Osteoblast (primary cell): Measurements from ENCODE around the gene RNF130. TPM values are rescaled to one million over a fixed set of nuclear protein-coding genes. Genes with fewer than 3 reads are reported as not detected.

Source experiments
- DNase-seq: peaks from one replicate; pipeline ENCODE4 v3.0.0; 2011; ENCODE audit warnings: low spot score, mixed read lengths; ENCODE audit not compliant: insufficient read length; ENCODE audit errors: missing footprints
- H2AFZ ChIP-seq: 2 replicates; pipeline ENCODE4 v1.6.0; 2011; ENCODE audit warnings: mild to moderate bottlenecking, low read length
- H3K27ac ChIP-seq: 2 replicates; pipeline ENCODE4 v1.5.1; 2011; ENCODE audit warnings: mild to moderate bottlenecking, low read depth, low read length, moderate library complexity
- H3K27me3 ChIP-seq: 2 replicates; pipeline ENCODE4 v1.6.0; 2012; ENCODE audit warnings: mild to moderate bottlenecking, control low read depth, inconsistent platforms, low read length, moderate library complexity; ENCODE audit not compliant: insufficient read depth
- H3K36me3 ChIP-seq: 2 replicates; pipeline ENCODE4 v1.5.1; 2011; ENCODE audit warnings: mild to moderate bottlenecking, low read length, control low read depth, moderate library complexity; ENCODE audit not compliant: insufficient read depth
- H3K4me1 ChIP-seq: 2 replicates; pipeline ENCODE4 v1.5.1; 2011; ENCODE audit warnings: mild to moderate bottlenecking, low read length, control low read depth, moderate library complexity; ENCODE audit not compliant: insufficient read depth
- H3K4me2 ChIP-seq: 2 replicates; pipeline ENCODE4 v1.6.0; 2011; ENCODE audit warnings: mild to moderate bottlenecking, low read length; ENCODE audit not compliant: insufficient read depth
- H3K4me3 ChIP-seq: fragments of 200-600 bp; sonication (generic); 3 replicates; pipeline ENCODE4 v1.5.1; 2012; ENCODE audit warnings: mild to moderate bottlenecking, low read length, inconsistent platforms; ENCODE audit not compliant: insufficient read depth
- H3K79me2 ChIP-seq: 2 replicates; pipeline ENCODE4 v1.6.0; 2012; ENCODE audit warnings: mild to moderate bottlenecking, low read length, control low read depth, inconsistent platforms; ENCODE audit not compliant: insufficient read depth
- H3K9me3 ChIP-seq: 2 replicates; pipeline ENCODE4 v1.5.1; 2011; ENCODE audit warnings: low read depth, low read length, control low read depth
- H4K20me1 ChIP-seq: 2 replicates; pipeline ENCODE4 v1.6.0; 2012; ENCODE audit warnings: mild to moderate bottlenecking, low read length, control low read depth; ENCODE audit not compliant: insufficient read depth
- total RNA-seq: library from RNA; depleted of rRNA; stranded (reverse); fragments of >200 nt; gene quantifications from 2 replicates; pipeline ENCODE4 v1.2.3, GENCODE V29; 2012
- TF ChIP-seq, protein P1 (sequence below): IDR thresholded peaks from 2 replicates; pipeline ENCODE4 v1.5.1; 2011; ENCODE audit warnings: mild to moderate bottlenecking, low read depth, low read length, moderate library complexity; ENCODE audit errors: extremely low read depth

RNF130 gene
- total RNA-seq, 1 donor, result 28.6 TPM

DNA sequence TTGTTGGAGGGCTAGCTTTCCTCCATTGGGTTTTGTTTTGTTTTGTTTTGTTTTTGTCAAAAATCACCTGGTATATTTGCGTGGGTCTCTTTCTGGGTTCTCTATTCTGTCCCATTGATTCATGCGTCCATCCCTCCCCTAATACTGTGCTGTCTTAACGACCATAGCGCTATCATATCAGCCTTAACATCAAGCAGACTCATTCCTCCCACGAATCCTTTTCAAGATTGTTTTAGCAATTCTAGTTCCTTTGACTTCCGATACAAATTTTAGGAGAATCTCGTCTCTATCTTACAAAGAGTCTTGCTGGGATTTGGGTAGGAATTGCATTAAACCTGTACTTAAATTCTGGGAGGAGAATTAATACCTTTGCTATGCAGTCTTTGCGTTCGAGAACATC, 31.1 kb upstream of the RNF130 start:
- H3K4me3 ChIP-seq, result no peak overlapping the region
- no peak for DNase-seq
- TF ChIP-seq, protein P1, sequence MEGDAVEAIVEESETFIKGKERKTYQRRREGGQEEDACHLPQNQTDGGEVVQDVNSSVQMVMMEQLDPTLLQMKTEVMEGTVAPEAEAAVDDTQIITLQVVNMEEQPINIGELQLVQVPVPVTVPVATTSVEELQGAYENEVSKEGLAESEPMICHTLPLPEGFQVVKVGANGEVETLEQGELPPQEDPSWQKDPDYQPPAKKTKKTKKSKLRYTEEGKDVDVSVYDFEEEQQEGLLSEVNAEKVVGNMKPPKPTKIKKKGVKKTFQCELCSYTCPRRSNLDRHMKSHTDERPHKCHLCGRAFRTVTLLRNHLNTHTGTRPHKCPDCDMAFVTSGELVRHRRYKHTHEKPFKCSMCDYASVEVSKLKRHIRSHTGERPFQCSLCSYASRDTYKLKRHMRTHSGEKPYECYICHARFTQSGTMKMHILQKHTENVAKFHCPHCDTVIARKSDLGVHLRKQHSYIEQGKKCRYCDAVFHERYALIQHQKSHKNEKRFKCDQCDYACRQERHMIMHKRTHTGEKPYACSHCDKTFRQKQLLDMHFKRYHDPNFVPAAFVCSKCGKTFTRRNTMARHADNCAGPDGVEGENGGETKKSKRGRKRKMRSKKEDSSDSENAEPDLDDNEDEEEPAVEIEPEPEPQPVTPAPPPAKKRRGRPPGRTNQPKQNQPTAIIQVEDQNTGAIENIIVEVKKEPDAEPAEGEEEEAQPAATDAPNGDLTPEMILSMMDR, result no peak
- H2AFZ ChIP-seq, result no peak overlapping the region
- H3K36me3 ChIP-seq, result no peaks in the 10 kb centered on the region
- no peaks in the 10 kb centered on the region for H3K9me3 ChIP-seq
- no peak overlapping the region for H3K4me2 ChIP-seq
- H3K27me3 ChIP-seq, result no peaks in the 10 kb centered on the region
- peaks cover 3% of the 10 kb centered on the region for H3K4me1 ChIP-seq
- H3K79me2 ChIP-seq, result no peaks in the 10 kb centered on the region
- no peak overlapping the region for H3K27ac ChIP-seq
- H4K20me1 ChIP-seq, result no peaks in the 10 kb centered on the region

DNA sequence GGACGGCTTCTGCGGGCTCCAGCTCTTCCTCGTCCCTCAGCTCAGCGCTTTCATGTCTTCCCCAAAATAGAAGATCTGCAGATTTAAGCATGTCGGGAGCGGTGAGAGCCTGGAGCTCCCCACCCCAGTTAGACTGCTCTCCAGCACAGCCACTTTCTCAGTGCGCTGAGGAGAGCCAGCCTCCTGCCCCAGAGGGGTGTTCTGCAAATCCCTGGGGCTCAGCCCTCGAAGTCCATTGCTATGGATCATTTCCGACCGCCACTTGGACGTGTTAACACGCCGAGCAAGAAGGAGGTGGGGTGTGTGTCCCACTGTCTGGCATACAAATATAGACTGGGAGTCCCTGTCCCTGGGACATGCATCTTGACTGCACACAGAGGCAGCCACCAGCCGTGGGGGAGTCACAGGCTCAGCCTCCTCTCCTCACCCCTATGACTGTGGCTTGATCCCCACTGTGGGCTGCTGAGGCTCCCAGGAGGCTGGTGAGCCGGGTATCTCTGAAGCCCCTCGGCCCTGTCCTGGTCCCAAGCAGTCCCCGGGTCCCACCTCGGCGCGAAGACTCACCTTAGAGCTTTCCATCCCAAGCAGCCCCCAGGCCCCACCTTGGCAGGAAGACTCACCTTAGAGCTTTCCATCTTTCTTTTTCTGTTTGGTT, 30.0 kb upstream of the RNF130 start:
- Histone ChIP-seq H2AFZ (no peak overlapping the region), H3K36me3 (no peaks in the 10 kb centered on the region), H3K27ac (no peak overlapping the region), H3K4me1 (peaks cover 3% of the 10 kb centered on the region), H3K4me3 (no peak overlapping the region), H4K20me1 (no peaks in the 10 kb centered on the region), H3K27me3 (no peaks in the 10 kb centered on the region), H3K4me2 (no peak overlapping the region), H3K9me3 (no peaks in the 10 kb centered on the region), H3K79me2 (no peaks in the 10 kb centered on the region)
- no peak for DNase-seq
- TF ChIP-seq, protein P1, result no peak

DNA sequence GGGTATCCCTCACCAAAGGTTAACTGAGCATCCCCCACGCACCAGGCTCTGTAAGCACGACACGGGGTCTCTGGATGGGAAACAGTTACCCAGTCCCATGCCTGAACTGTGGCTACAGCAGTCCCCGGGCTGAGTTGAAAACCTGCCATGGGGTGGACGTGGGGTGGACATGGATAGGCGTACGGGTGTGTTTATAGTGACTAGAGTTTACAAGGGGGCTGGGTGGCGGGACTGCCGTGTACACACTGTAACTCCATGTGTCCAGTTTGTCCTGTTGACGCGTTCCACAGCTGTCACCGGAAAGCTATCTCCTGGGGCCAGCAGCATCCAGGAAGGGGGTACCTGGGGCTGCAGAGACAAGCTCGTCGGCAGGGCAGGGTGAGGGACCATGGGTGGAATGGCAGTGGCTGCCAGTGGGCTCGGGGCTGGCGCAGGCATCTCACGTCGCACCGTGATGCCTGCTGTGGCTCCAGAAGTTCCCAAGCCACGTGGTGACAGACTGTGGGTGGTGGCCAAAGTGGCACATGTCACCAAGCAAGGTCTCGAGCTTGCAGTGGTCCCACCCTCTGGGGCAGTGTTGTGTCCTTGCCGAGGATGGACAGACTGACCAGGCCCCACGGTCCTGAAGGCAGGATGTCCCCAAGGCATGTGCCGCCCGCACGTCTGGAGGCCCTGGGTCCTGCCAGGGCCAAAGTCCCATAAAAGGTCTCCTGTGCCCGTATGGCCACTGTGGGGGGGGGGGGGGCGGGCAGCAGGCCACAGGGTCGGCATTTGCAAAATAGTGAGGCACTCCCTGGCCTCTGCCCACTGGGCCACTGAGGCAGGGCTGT, 29.3 kb upstream of the RNF130 start:
- TF ChIP-seq, protein P1, result no peak
- Histone ChIP-seq H3K79me2 (no peaks in the 10 kb centered on the region), H3K4me3 (no peak overlapping the region), H3K27ac (no peak overlapping the region), H3K36me3 (no peaks in the 10 kb centered on the region), H3K9me3 (no peaks in the 10 kb centered on the region), H3K4me2 (no peak overlapping the region), H3K27me3 (no peaks in the 10 kb centered on the region), H2AFZ (no peak overlapping the region), H4K20me1 (no peaks in the 10 kb centered on the region), H3K4me1 (peaks cover 3% of the 10 kb centered on the region)
- peak; percentile 55 for DNase-seq
